ENCODE measurements around the gene KRTAP5-2.
"Not testable (repeated sequence)": the region's sequence is repeated elsewhere in the genome, so short reads cannot be mapped to it uniquely, and the experiment has no call there.

Gene KRTAP5-2

GRCh38 chr11:1597994-1598380 is at the start of gene KRTAP5-2:
Gene KRTAP5-2, minus strand, starts transcription at chr11:1598294. Its CDS starts 44 bp downstream, at chr11:1598250.
- TF ChIP-seq CTCF (IDR thresholded peaks at IDR 0.05; ENCODE audit: unreplicated experiment in 3 of 3), result no peak
- H3K4me1 Mint-ChIP-seq, result peaks cover 12% of the 10 kb centered on the region
- H3K36me3 Mint-ChIP-seq (ENCODE audit: low read depth), result no peaks in the 10 kb centered on the region
- H3K27me3 Mint-ChIP-seq (ENCODE audit: low read depth), result peaks cover 81% of the 10 kb centered on the region
- H3K4me3 Mint-ChIP-seq, result no peak within 1 kb of the TSS
- peaks cover 10% of the 10 kb centered on the region for H3K9me3 Mint-ChIP-seq
- H3K27ac Mint-ChIP-seq, result no peak within 1 kb of the TSS

- H3K27ac Mint-ChIP-seq; H3K36me3 Mint-ChIP-seq (ENCODE audit: low read depth); H3K4me1 Mint-ChIP-seq; H3K4me3 Mint-ChIP-seq; H3K9me3 Mint-ChIP-seq: not testable (repeated sequence)
- peaks cover 25% of the 10 kb centered on the region for H3K27me3 Mint-ChIP-seq (ENCODE audit: low read depth)
Observed at GRCh38 chr11:1646540-1646939, 48.4 kb upstream of the KRTAP5-2 start.

- Mint-ChIP-seq H3K27ac (no peak overlapping the region), H3K9me3 (no peaks in the 10 kb centered on the region), H3K4me1 (no peaks in the 10 kb centered on the region), H3K4me3 (no peak overlapping the region), H3K36me3 (ENCODE audit: low read depth) (no peaks in the 10 kb centered on the region), H3K27me3 (ENCODE audit: low read depth) (peaks cover 18% of the 10 kb centered on the region)
- no peak for TF ChIP-seq CTCF (IDR thresholded peaks at IDR 0.05; ENCODE audit: unreplicated experiment in 3 of 3)
Observed at GRCh38 chr11:1645357-1645821, 47.3 kb upstream of the KRTAP5-2 start.

- Mint-ChIP-seq H3K36me3 (ENCODE audit: low read depth) (no peaks in the 10 kb centered on the region), H3K27me3 (ENCODE audit: low read depth) (peaks cover 21% of the 10 kb centered on the region), H3K9me3 (no peaks in the 10 kb centered on the region), H3K27ac (no peak overlapping the region), H3K4me3 (no peak overlapping the region), H3K4me1 (no peaks in the 10 kb centered on the region)
- TF ChIP-seq CTCF (IDR thresholded peaks at IDR 0.05; ENCODE audit: unreplicated experiment in 3 of 3), result no peak
Observed at GRCh38 chr11:1644601-1645356, 46.7 kb upstream of the KRTAP5-2 start.

GRCh38 chr11:1643146-1643690 is 45.1 kb upstream of the KRTAP5-2 start:
- H3K36me3 Mint-ChIP-seq (ENCODE audit: low read depth), result no peaks in the 10 kb centered on the region
- no peaks in the 10 kb centered on the region for H3K9me3 Mint-ChIP-seq
- peaks cover 28% of the 10 kb centered on the region for H3K27me3 Mint-ChIP-seq (ENCODE audit: low read depth)
- no peak overlapping the region for H3K27ac Mint-ChIP-seq
- TF ChIP-seq CTCF (IDR thresholded peaks at IDR 0.05; ENCODE audit: unreplicated experiment in 3 of 3), result no peak
- H3K4me1 Mint-ChIP-seq, result no peaks in the 10 kb centered on the region
- no peak overlapping the region for H3K4me3 Mint-ChIP-seq

- Mint-ChIP-seq H3K27me3 (ENCODE audit: low read depth) (peaks cover 25% of the 10 kb centered on the region), H3K27ac (no peak overlapping the region), H3K4me3 (no peak overlapping the region), H3K9me3 (no peaks in the 10 kb centered on the region), H3K36me3 (ENCODE audit: low read depth) (no peaks in the 10 kb centered on the region), H3K4me1 (no peaks in the 10 kb centered on the region)
- TF ChIP-seq CTCF (IDR thresholded peaks at IDR 0.05; ENCODE audit: unreplicated experiment in 3 of 3), result no peak
Observed at GRCh38 chr11:1642288-1643145, 44.4 kb upstream of the KRTAP5-2 start.

All from nephron (organoid).